ENCODE results near the gene CRHR1. TPM values are rescaled to one million over a fixed set of nuclear protein-coding genes. Genes with fewer than 3 reads are reported as not detected.
"Not testable (repeated sequence)": the region's sequence is repeated elsewhere in the genome, so short reads cannot be mapped to it uniquely, and the experiment has no call there.

The CRHR1 gene
- total RNA-seq, 1 donor from 2014 or later: 3.7 TPM

GRCh38 chr17:45855691-45856336 is 71.7 kb downstream of the CRHR1 start:
- DNase-seq (ENCODE audit: low spot score in 2 of 2): no peak
- no peak for FAIRE-seq

GRCh38 chr17:45857977-45858708 is 74.0 kb downstream of the CRHR1 start:
- no peak for FAIRE-seq

GRCh38 chr17:45861165-45861564 is 77.0 kb downstream of the CRHR1 start:
- DNase-seq (ENCODE audit: low spot score in 2 of 2) (no peak), FAIRE-seq (no peak)

More at GRCh38 chr17:45857977-45858708, 74.0 kb downstream of the CRHR1 start:
- DNase-seq (ENCODE audit: low spot score in 2 of 2): no peak

GRCh38 chr17:45862127-45862526 is 78.0 kb downstream of the CRHR1 start:
- FAIRE-seq; DNase-seq (ENCODE audit: low spot score in 2 of 2): not testable (repeated sequence)

- DNase-seq (ENCODE audit: low spot score in 2 of 2): no peak
- FAIRE-seq: no peak
Observed at GRCh38 chr17:45863857-45864654, 79.9 kb downstream of the CRHR1 start.

GRCh38 chr17:45867171-45867570 is 83.1 kb downstream of the CRHR1 start:
- FAIRE-seq: peak; percentile 79
- peak in 1 of 2 donors; percentile 29 for DNase-seq (ENCODE audit: low spot score in 2 of 2)

GRCh38 chr17:45867702-45868101 is 83.6 kb downstream of the CRHR1 start:
- DNase-seq (ENCODE audit: low spot score in 2 of 2) (no peak), FAIRE-seq (no peak)

- DNase-seq (ENCODE audit: low spot score in 2 of 2) (no peak), FAIRE-seq (no peak)
Observed at GRCh38 chr17:45868276-45868675, 84.2 kb downstream of the CRHR1 start.

GRCh38 chr17:45869676-45870341 is 85.7 kb downstream of the CRHR1 start:
- no peak for DNase-seq (ENCODE audit: low spot score in 2 of 2)
- FAIRE-seq: no peak

- no peak for FAIRE-seq
Observed at GRCh38 chr17:45870342-45870974, 86.3 kb downstream of the CRHR1 start.

GRCh38 chr17:45871718-45872117 is 87.6 kb downstream of the CRHR1 start:
- FAIRE-seq (no peak), DNase-seq (ENCODE audit: low spot score in 2 of 2) (no peak)

More at GRCh38 chr17:45870342-45870974, 86.3 kb downstream of the CRHR1 start:
- no peak for DNase-seq (ENCODE audit: low spot score in 2 of 2)

GRCh38 chr17:45873728-45874127 is 89.6 kb downstream of the CRHR1 start:
- no peak for DNase-seq (ENCODE audit: low spot score in 2 of 2)
- no peak for FAIRE-seq

- DNase-seq (ENCODE audit: low spot score in 2 of 2): no peak
- FAIRE-seq: no peak
Observed at GRCh38 chr17:45874151-45874550, 90.0 kb downstream of the CRHR1 start.

- FAIRE-seq (no peak), DNase-seq (ENCODE audit: low spot score in 2 of 2) (no peak)
Observed at GRCh38 chr17:45876539-45876938, 92.4 kb downstream of the CRHR1 start.

GRCh38 chr17:45877467-45877866 is 93.3 kb downstream of the CRHR1 start:
- DNase-seq (ENCODE audit: low spot score in 2 of 2) (no peak), FAIRE-seq (no peak)

- DNase-seq (ENCODE audit: low spot score in 2 of 2) (no peak), FAIRE-seq (no peak)
Observed at GRCh38 chr17:45883063-45883462, 98.9 kb downstream of the CRHR1 start.

All from frontal cortex (tissue), 4 donors.